COLO668 (cell line): ENCODE data around the gene ARF1.

Experiments used
- DNase-seq: peaks from one replicate; lab custom pipeline; 2025; ENCODE audit not compliant: unreplicated experiment; lab: John Stamatoyannopoulos, UW

Gene ARF1

DNA sequence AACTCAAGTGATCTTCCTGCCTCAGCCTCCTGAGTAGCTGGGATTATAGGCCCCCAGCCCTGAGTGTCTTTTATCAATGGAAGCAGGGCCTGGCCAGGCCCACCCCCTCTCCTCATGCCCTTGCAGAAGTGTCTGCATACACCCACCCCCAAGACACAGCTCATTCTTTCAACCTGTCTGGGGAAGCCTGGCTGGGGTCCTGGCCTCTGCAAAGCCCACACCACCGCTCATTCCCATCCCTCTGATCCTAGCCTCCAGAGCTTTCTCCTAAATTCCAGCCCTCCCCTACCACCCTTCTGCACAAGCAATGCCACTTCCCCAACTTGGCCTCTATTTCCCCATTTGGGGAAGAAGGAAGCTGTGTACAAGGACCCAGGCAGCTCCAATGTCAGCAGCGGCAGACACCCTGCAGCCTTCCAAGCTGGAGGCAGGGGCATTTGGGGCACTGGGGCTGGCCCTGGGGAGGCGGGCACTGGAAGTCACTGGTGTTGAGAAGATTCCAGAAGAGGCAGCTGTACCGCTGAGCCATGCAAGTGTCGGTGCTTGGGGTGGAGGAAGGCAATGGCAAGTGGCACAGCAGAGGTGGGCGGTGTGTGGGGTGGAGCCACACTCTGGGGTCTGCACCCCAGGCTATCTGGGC lies 33.7 kb upstream of the ARF1 start:
- DNase-seq, result no peak

DNA sequence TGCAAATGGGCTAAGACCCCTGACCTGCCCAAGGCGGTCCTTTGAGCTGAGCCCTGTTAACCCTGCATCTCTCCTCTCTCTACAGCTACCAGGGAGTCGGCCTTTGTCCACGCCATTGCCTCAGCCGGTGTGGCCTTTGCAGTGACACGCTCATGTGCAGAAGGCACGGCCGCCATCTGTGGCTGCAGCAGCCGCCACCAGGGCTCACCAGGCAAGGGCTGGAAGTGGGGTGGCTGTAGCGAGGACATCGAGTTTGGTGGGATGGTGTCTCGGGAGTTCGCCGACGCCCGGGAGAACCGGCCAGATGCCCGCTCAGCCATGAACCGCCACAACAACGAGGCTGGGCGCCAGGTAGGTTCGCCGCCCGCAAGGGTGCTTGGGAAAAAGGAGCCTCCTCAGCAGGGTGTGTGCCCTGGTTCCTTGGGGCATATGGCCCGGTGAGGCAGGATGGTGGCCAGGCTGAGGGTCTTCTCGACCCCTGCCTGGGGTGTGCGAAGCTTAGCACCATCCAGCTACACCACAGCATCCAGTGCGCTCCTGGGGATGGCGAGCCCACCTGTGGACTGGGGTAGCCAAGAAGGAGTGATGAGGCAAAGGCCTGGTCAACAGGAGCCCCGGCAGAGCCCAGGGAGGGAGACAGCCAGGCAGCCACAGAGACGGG lies 31.8 kb upstream of the ARF1 start:
- no peak for DNase-seq

DNA sequence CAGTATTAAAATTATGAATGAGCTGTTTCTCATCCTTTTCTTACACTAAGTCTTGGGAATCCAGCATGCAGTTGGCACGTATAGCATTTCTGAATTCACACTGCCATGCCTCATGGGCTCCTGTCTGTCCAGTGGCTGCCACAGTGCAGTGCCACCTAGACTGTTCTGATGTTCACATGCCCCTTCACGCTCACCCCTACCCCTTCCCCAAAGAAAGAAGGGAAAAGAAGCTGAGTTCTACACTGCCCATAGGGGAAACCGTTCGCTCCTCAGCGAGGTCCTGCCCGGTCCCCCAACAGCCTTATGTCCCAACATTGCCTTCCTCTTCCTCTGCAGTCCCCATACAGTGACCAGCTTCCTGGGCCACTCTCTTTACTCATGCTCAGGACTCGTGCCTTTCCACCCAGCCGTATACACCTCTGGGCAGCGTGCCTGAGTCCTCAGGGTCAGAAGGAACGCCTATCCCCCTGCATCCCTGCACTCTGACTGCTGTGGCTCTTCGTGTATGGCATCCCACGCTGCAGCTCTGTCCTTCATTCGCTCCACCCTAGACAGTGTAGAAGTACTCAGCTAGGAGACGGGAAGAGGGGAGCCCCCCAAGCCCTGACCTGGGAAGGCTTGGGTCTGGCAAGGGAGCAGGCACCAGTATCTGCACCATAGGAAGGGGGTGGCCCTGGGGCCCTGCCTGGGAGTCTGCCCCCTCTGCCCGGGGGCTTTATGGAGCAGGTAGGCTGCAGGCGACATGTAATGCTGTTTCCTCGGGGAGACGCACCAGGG lies 24.1 kb upstream of the ARF1 start:
- DNase-seq, result no peak

DNA sequence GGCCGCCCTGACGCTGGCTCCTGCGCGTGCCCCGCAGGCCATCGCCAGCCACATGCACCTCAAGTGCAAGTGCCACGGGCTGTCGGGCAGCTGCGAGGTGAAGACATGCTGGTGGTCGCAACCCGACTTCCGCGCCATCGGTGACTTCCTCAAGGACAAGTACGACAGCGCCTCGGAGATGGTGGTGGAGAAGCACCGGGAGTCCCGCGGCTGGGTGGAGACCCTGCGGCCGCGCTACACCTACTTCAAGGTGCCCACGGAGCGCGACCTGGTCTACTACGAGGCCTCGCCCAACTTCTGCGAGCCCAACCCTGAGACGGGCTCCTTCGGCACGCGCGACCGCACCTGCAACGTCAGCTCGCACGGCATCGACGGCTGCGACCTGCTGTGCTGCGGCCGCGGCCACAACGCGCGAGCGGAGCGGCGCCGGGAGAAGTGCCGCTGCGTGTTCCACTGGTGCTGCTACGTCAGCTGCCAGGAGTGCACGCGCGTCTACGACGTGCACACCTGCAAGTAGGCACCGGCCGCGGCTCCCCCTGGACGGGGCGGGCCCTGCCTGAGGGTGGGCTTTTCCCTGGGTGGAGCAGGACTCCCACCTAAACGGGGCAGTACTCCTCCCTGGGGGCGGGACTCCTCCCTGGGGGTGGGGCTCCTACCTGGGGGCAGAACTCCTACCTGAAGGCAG lies 23.4 kb upstream of the ARF1 start:
- peak; percentile 76 for DNase-seq

DNA sequence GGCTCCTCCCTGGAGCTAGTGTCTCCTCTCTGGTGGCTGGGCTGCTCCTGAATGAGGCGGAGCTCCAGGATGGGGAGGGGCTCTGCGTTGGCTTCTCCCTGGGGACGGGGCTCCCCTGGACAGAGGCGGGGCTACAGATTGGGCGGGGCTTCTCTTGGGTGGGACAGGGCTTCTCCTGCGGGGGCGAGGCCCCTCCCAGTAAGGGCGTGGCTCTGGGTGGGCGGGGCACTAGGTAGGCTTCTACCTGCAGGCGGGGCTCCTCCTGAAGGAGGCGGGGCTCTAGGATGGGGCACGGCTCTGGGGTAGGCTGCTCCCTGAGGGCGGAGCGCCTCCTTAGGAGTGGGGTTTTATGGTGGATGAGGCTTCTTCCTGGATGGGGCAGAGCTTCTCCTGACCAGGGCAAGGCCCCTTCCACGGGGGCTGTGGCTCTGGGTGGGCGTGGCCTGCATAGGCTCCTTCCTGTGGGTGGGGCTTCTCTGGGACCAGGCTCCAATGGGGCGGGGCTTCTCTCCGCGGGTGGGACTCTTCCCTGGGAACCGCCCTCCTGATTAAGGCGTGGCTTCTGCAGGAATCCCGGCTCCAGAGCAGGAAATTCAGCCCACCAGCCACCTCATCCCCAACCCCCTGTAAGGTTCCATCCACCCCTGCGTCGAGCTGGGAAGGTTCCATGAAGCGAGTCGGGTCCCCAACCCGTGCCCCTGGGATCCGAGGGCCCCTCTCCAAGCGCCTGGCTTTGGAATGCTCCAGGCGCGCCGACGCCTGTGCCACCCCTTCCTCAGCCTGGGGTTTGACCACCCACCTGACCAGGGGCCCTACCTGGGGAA lies 22.7 kb upstream of the ARF1 start:
- DNase-seq, result peak; percentile 79

DNA sequence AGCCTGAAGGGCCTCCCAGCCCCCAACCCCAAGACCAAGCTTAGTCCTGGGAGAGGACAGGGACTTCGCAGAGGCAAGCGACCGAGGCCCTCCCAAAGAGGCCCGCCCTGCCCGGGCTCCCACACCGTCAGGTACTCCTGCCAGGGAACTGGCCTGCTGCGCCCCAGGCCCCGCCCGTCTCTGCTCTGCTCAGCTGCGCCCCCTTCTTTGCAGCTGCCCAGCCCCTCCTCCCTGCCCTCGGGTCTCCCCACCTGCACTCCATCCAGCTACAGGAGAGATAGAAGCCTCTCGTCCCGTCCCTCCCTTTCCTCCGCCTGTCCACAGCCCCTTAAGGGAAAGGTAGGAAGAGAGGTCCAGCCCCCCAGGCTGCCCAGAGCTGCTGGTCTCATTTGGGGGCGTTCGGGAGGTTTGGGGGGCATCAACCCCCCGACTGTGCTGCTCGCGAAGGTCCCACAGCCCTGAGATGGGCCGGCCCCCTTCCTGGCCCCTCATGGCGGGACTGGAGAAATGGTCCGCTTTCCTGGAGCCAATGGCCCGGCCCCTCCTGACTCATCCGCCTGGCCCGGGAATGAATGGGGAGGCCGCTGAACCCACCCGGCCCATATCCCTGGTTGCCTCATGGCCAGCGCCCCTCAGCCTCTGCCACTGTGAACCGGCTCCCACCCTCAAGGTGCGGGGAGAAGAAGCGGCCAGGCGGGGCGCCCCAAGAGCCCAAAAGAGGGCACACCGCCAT lies 21.9 kb upstream of the ARF1 start:
- no peak for DNase-seq

DNA sequence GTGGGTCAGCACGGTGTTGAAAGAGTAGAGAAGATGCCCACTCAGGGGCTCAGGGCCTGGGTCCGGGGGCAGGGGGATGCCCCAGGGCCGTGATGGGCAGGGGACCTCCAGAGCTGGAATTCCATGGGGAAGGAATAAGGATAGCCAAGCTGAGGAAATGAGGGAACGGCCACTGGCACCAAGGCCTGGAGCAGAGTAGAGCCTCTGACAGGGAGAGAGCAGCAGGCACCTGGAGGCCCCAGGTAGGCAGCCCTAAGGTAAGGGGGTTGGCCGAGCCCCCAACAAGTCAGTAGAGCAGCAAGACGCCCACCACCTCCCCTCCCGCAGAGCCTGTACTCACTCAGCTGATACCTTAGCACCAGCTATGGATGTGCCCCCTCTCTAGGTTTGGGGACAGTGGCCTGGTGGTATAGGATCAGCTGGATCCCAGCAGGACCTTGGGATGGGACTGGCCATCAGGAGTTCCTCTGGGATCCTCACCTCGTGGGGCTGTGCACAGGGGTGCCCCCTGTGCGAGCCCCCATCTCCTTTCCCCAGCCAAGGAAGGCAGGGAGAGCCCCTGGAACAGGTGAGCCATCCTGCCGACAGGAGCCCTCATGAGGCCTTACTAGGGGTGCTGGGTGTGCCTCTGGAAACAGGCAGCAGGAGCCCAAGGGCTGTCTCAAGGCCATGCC lies 21.0 kb upstream of the ARF1 start:
- no peak for DNase-seq

DNA sequence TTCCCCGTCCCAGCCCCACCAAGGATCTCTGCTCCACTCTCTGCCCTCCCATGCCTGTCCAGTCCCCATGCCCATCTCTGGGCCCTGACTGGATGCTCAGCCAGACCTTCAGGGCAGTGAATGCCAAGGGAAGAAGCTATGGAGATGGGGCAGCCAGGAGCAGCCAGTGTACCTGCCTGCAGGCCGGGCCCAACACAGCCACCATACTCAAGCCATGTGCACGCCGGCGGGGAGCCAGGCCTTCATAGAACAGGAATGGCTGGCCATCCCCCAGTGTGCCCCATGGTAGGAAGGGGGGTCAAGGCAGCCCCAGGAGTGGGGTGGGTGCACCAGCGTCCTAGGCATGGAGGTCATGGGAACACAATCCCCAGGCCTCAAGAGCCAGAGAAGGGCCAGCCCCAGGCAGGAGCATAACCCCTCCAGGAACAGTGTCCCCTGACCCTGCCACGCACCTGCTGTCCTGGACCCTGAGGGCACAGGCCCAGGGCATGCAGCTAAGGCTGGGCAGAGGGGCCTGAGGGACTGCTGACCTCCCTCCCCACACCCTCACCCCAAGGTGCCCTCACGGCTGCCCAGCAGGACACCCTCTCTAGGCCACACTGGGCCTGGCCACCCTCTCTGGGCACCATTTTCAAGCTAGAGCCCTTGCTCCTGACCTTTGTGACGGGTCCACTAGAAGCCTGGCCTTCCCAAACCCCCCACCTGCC lies 20.3 kb upstream of the ARF1 start:
- no peak for DNase-seq

DNA sequence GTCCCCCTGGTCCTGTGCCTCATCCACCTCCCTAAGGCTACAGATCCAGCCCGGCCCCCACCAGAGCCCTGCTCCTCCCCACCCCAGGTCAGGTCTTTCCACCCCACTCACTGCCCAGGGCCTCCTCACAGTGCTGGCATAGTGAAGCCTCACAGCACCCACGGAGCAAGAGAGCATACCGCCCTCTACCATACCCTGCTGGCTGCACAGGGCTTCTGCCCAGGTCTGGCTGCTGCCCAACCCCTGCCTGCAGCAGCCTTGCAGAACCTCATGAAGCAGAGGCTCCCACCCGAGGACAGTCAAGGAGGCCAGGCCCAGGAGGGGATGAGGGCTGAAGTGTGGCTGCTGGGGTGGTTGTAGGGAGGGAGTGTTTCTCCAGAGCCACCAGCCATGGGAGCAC lies 19.7 kb upstream of the ARF1 start:
- no peak for DNase-seq

DNA sequence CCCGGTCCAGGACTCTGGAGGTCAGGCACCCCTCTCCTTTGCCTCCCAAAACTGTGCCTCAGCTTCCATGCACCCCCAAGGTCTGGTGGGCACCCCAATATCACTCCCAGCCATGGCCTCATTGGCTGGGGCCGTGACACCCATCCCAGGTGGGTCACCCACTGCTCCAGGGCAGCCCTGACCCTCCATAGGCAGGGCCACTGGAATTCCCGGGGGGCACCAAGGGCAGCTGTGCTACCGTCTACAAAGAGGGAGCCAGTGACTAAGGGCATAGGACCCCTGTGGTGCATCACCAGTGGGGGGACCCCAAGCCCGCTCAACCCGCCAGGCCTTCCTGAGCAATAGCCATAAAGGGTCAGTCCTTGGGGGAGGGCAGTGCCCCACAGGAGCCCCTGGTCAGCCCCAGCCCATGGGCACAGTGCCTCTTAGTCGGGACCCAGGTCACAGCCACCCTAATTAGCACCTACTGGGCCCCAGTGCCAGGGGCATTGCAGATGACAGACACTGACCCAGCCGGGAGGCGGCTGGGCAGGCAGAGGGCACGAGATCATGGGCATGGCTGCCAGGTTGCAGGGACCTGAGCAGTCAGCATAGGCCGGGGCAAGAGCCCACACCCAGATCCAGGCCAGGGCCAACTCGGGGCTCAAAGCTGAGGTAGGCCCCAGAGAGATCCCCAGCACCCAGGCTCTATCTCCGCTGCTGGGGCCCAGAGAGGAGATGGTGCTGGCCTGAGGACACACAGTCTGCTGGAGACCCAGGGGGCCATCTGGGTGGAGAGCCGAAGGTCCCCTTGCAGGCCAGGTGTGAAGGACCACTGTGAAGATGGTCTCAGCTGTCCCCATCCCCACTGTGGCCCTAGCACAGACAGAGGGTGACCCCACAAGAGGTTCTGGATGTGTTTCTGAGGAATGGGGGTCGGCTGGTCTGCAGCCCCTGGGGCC lies 19.0 kb upstream of the ARF1 start:
- no peak for DNase-seq

DNA sequence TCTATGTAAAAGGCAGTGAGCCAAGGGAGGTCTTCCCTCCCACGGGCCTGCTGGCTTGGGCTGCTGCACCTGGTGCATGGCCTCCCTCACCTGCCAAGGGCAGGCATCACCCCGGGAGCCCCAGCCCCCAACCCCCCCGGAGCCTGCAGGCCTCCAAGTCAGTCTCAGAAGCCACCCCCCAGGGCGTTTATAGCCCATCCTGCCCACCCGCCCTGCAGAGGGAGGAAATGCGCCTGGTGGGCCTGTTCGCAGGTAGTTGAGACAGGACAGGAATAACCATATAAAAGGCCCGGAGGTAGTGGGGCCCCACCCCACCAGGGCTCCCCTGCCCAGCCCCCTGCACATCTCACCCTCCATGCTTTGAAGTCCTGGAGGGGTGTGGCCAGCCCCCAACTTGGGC lies 18.2 kb upstream of the ARF1 start:
- DNase-seq, result no peak

DNA sequence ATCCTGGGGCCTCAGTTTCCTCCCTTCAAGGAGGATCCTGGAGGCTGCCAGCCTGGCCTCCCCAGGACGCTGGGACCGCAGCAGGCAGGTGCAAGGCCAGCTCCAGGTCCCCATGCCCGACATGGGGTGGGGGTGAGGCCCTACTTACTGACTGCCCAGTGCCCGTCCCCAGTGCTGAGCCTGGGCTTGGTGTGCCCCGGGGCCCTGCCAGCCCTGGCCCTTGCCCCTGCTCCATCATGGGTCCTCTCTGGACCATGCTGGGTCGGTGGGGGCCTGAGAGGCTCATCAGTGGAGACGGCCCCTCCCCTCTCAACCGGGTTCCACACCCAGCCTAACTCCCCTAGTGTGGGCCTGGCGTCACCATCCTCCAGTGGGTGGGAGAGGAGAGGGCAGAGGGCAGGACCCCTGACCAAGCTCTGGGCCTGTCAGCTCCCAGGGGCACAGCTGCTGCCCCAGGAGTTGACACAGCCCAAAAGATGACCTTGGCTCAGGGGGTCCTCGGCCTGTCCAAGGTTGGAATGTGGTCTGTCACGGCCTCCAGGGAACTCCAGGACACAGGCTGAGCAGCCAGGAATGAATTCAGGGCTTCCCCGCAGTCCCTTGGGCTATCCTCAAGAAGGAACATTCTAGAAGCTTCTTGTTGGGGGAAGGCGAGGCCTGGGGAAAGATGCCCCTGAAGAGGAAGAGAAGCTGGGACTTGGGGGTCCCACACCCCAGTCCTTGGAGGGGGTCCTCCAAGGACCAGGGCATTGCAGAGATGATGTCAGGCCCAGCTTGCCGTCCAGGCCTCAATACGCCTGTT lies 17.6 kb upstream of the ARF1 start:
- DNase-seq, result no peak

DNA sequence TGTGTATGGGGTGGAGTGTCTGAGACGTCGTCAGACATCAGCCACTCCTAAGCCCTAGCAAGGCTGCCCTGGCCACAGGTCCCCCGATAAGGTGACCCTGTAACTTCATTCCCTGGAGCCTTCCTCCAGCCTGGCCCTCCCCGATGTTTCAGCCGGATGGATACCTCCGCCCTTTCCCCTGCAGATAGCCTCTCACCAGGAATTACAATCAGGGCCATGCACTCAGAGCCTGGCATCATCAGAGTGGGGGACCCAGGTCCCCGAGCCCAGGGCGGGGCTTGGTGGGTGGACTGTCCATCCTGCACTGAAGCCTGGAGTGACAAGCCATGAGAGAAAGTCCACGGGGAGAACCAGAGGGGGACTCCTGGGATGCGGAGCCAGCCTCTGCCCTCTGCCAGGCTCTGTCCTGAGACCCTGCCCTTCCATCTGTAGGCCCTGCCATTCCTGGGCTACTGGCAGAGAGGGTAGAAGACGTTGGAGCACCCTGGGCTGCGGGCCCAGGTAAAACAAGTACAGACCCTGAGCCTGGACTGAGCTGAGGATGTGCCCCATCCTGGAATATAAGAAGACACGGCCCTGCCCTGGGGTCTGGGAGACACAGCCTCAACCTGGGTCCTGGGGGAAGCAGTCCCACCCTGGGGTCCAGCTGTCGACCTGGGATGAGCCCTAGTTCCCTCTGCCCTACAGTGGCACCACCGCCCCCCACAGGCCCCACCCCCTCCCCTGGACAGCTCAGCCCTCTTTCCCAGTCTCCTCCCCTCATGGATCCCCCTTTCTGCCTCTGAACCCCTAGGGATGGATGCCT lies 16.8 kb upstream of the ARF1 start:
- no peak for DNase-seq

DNA sequence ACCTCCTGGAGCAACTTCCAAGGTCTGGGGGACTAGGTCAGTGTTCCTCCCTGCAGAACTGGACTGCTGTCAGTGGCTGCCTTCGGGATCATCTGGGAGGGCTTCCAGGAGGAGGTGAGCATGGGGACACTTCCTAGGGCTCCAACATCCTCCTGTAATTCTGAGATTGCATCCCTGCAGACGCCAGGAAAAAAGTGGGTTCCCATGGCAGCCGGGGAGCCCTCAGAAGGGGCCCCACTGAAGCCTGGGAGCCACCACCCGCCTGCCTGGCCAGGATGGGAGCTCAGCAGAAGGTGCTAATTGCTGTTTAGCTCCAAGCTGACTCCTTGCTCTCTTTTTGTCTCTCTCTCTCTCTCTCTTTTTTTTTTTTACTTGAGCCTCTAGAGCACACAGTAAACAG lies 16.1 kb upstream of the ARF1 start:
- no peak for DNase-seq

DNA sequence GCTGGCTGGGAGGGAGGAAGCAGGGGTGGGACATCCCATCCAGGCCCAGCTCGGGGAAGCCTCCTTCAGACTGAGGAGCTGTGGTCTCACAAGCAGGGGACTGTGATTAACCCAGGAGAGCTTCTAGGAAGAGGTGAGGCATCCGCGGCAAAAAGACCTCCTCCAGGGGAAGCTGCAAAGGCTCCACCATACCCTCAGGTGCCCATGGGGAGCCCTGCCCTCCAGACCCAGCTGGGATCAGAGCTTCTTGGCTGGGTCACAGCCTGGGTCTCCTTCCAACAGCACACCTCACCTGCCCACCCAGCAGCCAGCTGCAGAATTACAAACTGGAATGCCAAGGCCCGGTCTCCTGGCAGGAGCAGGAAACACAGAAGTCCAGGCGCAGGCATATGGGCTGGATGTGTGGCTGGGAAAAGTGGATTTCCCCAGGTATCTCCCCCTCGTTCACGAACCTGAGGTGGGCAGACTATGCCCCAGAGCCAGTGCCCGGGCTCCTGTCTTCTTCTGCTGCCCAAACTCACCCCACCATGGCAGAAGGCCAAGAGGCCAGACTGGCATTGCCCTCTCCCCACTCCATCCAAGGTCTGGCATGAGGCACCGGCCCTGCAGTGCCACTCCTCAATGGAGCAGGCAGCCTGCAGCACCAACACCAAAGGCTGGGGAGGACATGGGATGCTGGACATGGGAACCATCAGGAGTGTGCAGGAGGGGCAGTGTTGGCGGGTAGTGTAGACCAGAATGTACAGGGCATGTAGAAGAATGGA lies 15.4 kb upstream of the ARF1 start:
- DNase-seq, result no peak

DNA sequence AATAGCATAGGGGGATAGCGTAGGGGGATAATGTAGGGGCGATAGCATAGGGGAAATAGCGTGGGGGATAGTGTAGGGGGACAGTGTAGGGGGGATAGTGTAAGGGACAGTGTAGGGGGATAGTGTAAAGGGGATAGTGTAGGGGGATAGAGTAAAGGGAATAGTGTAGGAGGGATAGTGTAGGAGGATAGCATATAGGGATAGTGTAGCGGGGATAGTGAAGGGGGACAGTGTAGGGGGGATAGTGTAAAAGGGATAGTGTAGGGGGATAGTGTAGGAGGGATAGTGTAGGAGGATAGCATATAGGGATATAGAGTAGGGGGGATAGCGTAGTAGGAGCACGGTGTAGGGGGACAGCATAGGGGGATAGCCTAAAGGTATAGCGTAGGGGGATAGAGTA lies 14.1 kb upstream of the ARF1 start:
- no peak for DNase-seq
